ENCODE measurements around the gene MAP2K5.

MAP2K5 gene

GRCh38 chr15:67785431-67785830 lies 242.9 kb downstream of the MAP2K5 start:
- DNase-seq = no peak

GRCh38 chr15:67786646-67787045 lies 244.1 kb downstream of the MAP2K5 start:
- no peak for DNase-seq

- DNase-seq = no peak
Measured at GRCh38 chr15:67788986-67789385, 246.5 kb downstream of the MAP2K5 start.

GRCh38 chr15:67790610-67791319 lies 248.3 kb downstream of the MAP2K5 start:
- no peak for DNase-seq

- DNase-seq = no peak
Measured at GRCh38 chr15:67792250-67792942, 249.9 kb downstream of the MAP2K5 start.

GRCh38 chr15:67794832-67795574 lies 252.5 kb downstream of the MAP2K5 start:
- DNase-seq = no peak

- no peak for DNase-seq
Measured at GRCh38 chr15:67796196-67797127, 254.0 kb downstream of the MAP2K5 start.

- DNase-seq = no peak
Measured at GRCh38 chr15:67799801-67800205, 257.3 kb downstream of the MAP2K5 start.

- no peak for DNase-seq
Measured at GRCh38 chr15:67801142-67801541, 258.6 kb downstream of the MAP2K5 start.

GRCh38 chr15:67801926-67802914 lies 259.7 kb downstream of the MAP2K5 start:
- DNase-seq = no peak

GRCh38 chr15:67803299-67803698 lies 260.8 kb downstream of the MAP2K5 start:
- no peak for DNase-seq

- DNase-seq = no peak
Measured at GRCh38 chr15:67803996-67804843, 261.7 kb downstream of the MAP2K5 start.

GRCh38 chr15:67805008-67805665 lies 262.6 kb downstream of the MAP2K5 start:
- no peak for DNase-seq

- DNase-seq = no peak
Measured at GRCh38 chr15:67805666-67806516, 263.4 kb downstream of the MAP2K5 start.

GRCh38 chr15:67806536-67806935 lies 264.0 kb downstream of the MAP2K5 start:
- DNase-seq = no peak

- no peak for DNase-seq
Measured at GRCh38 chr15:67807141-67807540, 264.6 kb downstream of the MAP2K5 start.

GRCh38 chr15:67807836-67808235 lies 265.3 kb downstream of the MAP2K5 start:
- DNase-seq = no peak

- DNase-seq = no peak
Measured at GRCh38 chr15:67808821-67809220, 266.3 kb downstream of the MAP2K5 start.

- DNase-seq = no peak
Measured at GRCh38 chr15:67809441-67809840, 266.9 kb downstream of the MAP2K5 start.
